ENCODE data around the gene RABL2A. TPM values are rescaled to one million over a fixed set of nuclear protein-coding genes. Genes with fewer than 3 reads are reported as not detected.
"Not testable (repeated sequence)": the region's sequence is repeated elsewhere in the genome, so short reads cannot be mapped to it uniquely, and the experiment has no call there.

The RABL2A gene
- total RNA-seq, 1 experiment from 2014 or later = 14.3 TPM

GRCh38 chr2:113587201-113587600 is 39.9 kb upstream of the RABL2A start:
- H3K27ac ChIP-seq (ENCODE audit: low read depth, low read length); H3K79me2 ChIP-seq (ENCODE audit: insufficient read depth, low read length); H3K36me3 ChIP-seq (ENCODE audit: control insufficient read depth in 1 of 2, insufficient read depth in 2 of 2, low read length in 2 of 2); H3K4me3 ChIP-seq (replicated peaks in 1 of 2; ENCODE audit: low read depth in 1 of 2, low read length in 2 of 2); H3K4me2 ChIP-seq (ENCODE audit: low read length); H3K27me3 ChIP-seq (ENCODE audit: insufficient read depth, low read length); RAD21 ChIA-PET (ENCODE audit: low non-redundant PET in 1 of 2, low total read pairs in 2 of 2, uncharacterized antibody in 2 of 2, unreplicated experiment in 2 of 2); ATAC-seq; POLR2A ChIA-PET; H4K20me1 ChIP-seq (ENCODE audit: insufficient read depth); H3K9me3 ChIP-seq (ENCODE audit: control insufficient read depth in 1 of 2, insufficient read depth in 1 of 2, low read depth in 1 of 2, low read length in 2 of 2); H3K9ac ChIP-seq (ENCODE audit: low read length); intact Hi-C loops (cut with micrococcal nuclease); BruUV-seq (replicated peaks); CTCF ChIA-PET; DNase-seq (ENCODE audit: low read depth, low spot score); H2AFZ ChIP-seq (ENCODE audit: low read depth, low read length, poor library complexity, severe bottlenecking); H3K9me2 ChIP-seq (ENCODE audit: insufficient read depth): not testable (repeated sequence)
- TF ChIP-seq CTCF (IDR thresholded peaks at IDR 0.05 in 2 of 3, conservative IDR thresholded peaks at IDR 0.05 in 1 of 3; ENCODE audit: borderline replicate concordance in 1 of 3, insufficient read depth in 1 of 3, low read depth in 2 of 3, low read length in 2 of 3) = peak in 2 of 3 experiments; percentile 25 to 32; a peak in 3 of 6 replicates
- TF ChIP-seq RAD21 (IDR thresholded peaks at IDR 0.05; ENCODE audit: low read depth) = 0 out of 2 replicates have a peak, but pooled peaks have one; percentile 9
- peaks cover 0 to 14% of the 10 kb centered on the region in 2 experiments; a peak in 2 of 4 replicates for H3K4me1 ChIP-seq (ENCODE audit: control insufficient read depth in 1 of 2, insufficient read depth in 2 of 2, low read length in 2 of 2)

- RAD21 ChIA-PET (ENCODE audit: low non-redundant PET in 1 of 2, low total read pairs in 2 of 2, uncharacterized antibody in 2 of 2, unreplicated experiment in 2 of 2); DNase-seq (ENCODE audit: low read depth, low spot score); H3K9ac ChIP-seq (ENCODE audit: low read length); H3K4me3 ChIP-seq (replicated peaks in 1 of 2; ENCODE audit: low read depth in 1 of 2, low read length in 2 of 2); H3K27ac ChIP-seq (ENCODE audit: low read depth, low read length); H2AFZ ChIP-seq (ENCODE audit: low read depth, low read length, poor library complexity, severe bottlenecking); H3K9me3 ChIP-seq (ENCODE audit: control insufficient read depth in 1 of 2, insufficient read depth in 1 of 2, low read depth in 1 of 2, low read length in 2 of 2); H3K36me3 ChIP-seq (ENCODE audit: control insufficient read depth in 1 of 2, insufficient read depth in 2 of 2, low read length in 2 of 2); H3K4me2 ChIP-seq (ENCODE audit: low read length); intact Hi-C loops (cut with micrococcal nuclease); H3K4me1 ChIP-seq (ENCODE audit: control insufficient read depth in 1 of 2, insufficient read depth in 2 of 2, low read length in 2 of 2); H3K79me2 ChIP-seq (ENCODE audit: insufficient read depth, low read length); BruUV-seq (replicated peaks); H3K9me2 ChIP-seq (ENCODE audit: insufficient read depth); CTCF ChIA-PET; POLR2A ChIA-PET; H3K27me3 ChIP-seq (ENCODE audit: insufficient read depth, low read length); ATAC-seq; H4K20me1 ChIP-seq (ENCODE audit: insufficient read depth): not testable (repeated sequence)
Measured at GRCh38 chr2:113589591-113589990, 37.5 kb upstream of the RABL2A start.

- H3K9me2 ChIP-seq (ENCODE audit: insufficient read depth); POLR2A ChIA-PET; H3K27me3 ChIP-seq (ENCODE audit: insufficient read depth, low read length); BruUV-seq (replicated peaks); H3K27ac ChIP-seq (ENCODE audit: low read depth, low read length); H3K4me3 ChIP-seq (replicated peaks in 1 of 2; ENCODE audit: low read depth in 1 of 2, low read length in 2 of 2); ATAC-seq; H2AFZ ChIP-seq (ENCODE audit: low read depth, low read length, poor library complexity, severe bottlenecking); RAD21 ChIA-PET (ENCODE audit: low non-redundant PET in 1 of 2, low total read pairs in 2 of 2, uncharacterized antibody in 2 of 2, unreplicated experiment in 2 of 2); intact Hi-C loops (cut with micrococcal nuclease); H3K9ac ChIP-seq (ENCODE audit: low read length); H3K4me2 ChIP-seq (ENCODE audit: low read length); H3K4me1 ChIP-seq (ENCODE audit: control insufficient read depth in 1 of 2, insufficient read depth in 2 of 2, low read length in 2 of 2); H3K79me2 ChIP-seq (ENCODE audit: insufficient read depth, low read length); DNase-seq (ENCODE audit: low read depth, low spot score); H4K20me1 ChIP-seq (ENCODE audit: insufficient read depth); H3K9me3 ChIP-seq (ENCODE audit: control insufficient read depth in 1 of 2, insufficient read depth in 1 of 2, low read depth in 1 of 2, low read length in 2 of 2); CTCF ChIA-PET; H3K36me3 ChIP-seq (ENCODE audit: control insufficient read depth in 1 of 2, insufficient read depth in 2 of 2, low read length in 2 of 2): not testable (repeated sequence)
Measured at GRCh38 chr2:113591926-113592325, 35.1 kb upstream of the RABL2A start.

GRCh38 chr2:113593280-113593679 is 33.8 kb upstream of the RABL2A start:
- CTCF ChIA-PET; ATAC-seq; intact Hi-C loops (cut with micrococcal nuclease); H3K4me2 ChIP-seq (ENCODE audit: low read length); H3K9me3 ChIP-seq (ENCODE audit: control insufficient read depth in 1 of 2, insufficient read depth in 1 of 2, low read depth in 1 of 2, low read length in 2 of 2); H3K9me2 ChIP-seq (ENCODE audit: insufficient read depth); H2AFZ ChIP-seq (ENCODE audit: low read depth, low read length, poor library complexity, severe bottlenecking); H4K20me1 ChIP-seq (ENCODE audit: insufficient read depth); H3K27ac ChIP-seq (ENCODE audit: low read depth, low read length); H3K79me2 ChIP-seq (ENCODE audit: insufficient read depth, low read length); RAD21 ChIA-PET (ENCODE audit: low non-redundant PET in 1 of 2, low total read pairs in 2 of 2, uncharacterized antibody in 2 of 2, unreplicated experiment in 2 of 2); H3K36me3 ChIP-seq (ENCODE audit: control insufficient read depth in 1 of 2, insufficient read depth in 2 of 2, low read length in 2 of 2); POLR2A ChIA-PET; BruUV-seq (replicated peaks); H3K4me1 ChIP-seq (ENCODE audit: control insufficient read depth in 1 of 2, insufficient read depth in 2 of 2, low read length in 2 of 2); H3K9ac ChIP-seq (ENCODE audit: low read length); H3K27me3 ChIP-seq (ENCODE audit: insufficient read depth, low read length); DNase-seq (ENCODE audit: low read depth, low spot score); H3K4me3 ChIP-seq (replicated peaks in 1 of 2; ENCODE audit: low read depth in 1 of 2, low read length in 2 of 2): not testable (repeated sequence)

Data from HCT116 (cell line).